ENCODE results near the gene RFNG.
"Not testable (repeated sequence)": the region's sequence is repeated elsewhere in the genome, so short reads cannot be mapped to it uniquely, and the experiment has no call there.

The RFNG gene

GRCh38 chr17:82039695-82040299 is 11.8 kb downstream of the RFNG start:
- no peaks in the 10 kb centered on the region for H3K9me3 ChIP-seq (ENCODE audit: control insufficient read depth, low read depth, low read length)
- no peak overlapping the region for H3K4me3 ChIP-seq (ENCODE audit: low read length)
- no peaks in the 10 kb centered on the region for H3K27me3 ChIP-seq (ENCODE audit: control insufficient read depth, insufficient read depth, low read length)
- H3K27ac ChIP-seq (ENCODE audit: low read length) = no peak overlapping the region
- no peaks in the 10 kb centered on the region for H3K36me3 ChIP-seq (ENCODE audit: control insufficient read depth, low read depth, low read length)
- H3K4me1 ChIP-seq (ENCODE audit: control insufficient read depth, low read depth, low read length) = peaks cover 11% of the 10 kb centered on the region
- no peak overlapping the region for H3K9ac ChIP-seq (ENCODE audit: low read length)

DNA sequence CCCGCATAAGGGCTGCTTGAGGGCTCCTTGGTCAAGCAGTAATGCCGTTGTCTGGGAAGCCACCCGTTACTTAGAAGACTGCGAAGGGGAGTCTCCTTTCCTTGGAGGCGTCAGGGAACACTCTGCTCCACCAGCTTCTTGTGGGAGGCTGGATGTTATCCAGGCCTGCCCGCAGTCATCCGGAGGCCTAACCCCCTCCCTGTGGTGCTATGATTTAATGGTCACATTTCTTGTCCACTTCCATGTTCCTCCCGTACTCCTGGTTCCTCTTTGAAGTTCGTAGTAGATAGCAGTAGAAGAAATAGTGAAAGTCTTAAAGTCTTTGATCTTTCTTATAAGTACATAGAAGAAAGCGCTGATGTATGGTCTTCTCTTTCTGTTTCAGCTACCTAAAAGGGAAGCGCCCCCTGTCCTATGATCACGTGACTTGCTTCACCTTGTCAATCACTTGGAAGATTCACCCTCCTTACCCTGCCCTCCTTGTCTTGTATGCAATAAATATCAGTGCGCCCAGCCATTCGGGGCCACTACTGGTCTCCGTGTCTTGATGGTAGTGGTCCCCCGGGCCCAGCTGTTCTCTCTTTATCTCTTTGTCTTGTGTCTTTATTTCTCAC is 12.7 kb downstream of the RFNG start:
- peaks cover 10% of the 10 kb centered on the region for H3K4me1 ChIP-seq (ENCODE audit: control insufficient read depth, low read depth, low read length)
- H3K27me3 ChIP-seq (ENCODE audit: control insufficient read depth, insufficient read depth, low read length); H3K9ac ChIP-seq (ENCODE audit: low read length); H3K9me3 ChIP-seq (ENCODE audit: control insufficient read depth, low read depth, low read length); H3K36me3 ChIP-seq (ENCODE audit: control insufficient read depth, low read depth, low read length); H3K4me3 ChIP-seq (ENCODE audit: low read length); H3K27ac ChIP-seq (ENCODE audit: low read length): not testable (repeated sequence)

- H3K9ac ChIP-seq (ENCODE audit: low read length) = no peak overlapping the region
- no peaks in the 10 kb centered on the region for H3K9me3 ChIP-seq (ENCODE audit: control insufficient read depth, low read depth, low read length)
- H3K27me3 ChIP-seq (ENCODE audit: control insufficient read depth, insufficient read depth, low read length) = no peaks in the 10 kb centered on the region
- no peaks in the 10 kb centered on the region for H3K36me3 ChIP-seq (ENCODE audit: control insufficient read depth, low read depth, low read length)
- H3K27ac ChIP-seq (ENCODE audit: low read length) = no peak overlapping the region
- peak overlapping the region; percentile 53 for H3K4me3 ChIP-seq (ENCODE audit: low read length)
- peaks cover 4% of the 10 kb centered on the region for H3K4me1 ChIP-seq (ENCODE audit: control insufficient read depth, low read depth, low read length)
These were observed 13.8 kb downstream of the RFNG start for GRCh38 chr17:82037889-82038195.

DNA sequence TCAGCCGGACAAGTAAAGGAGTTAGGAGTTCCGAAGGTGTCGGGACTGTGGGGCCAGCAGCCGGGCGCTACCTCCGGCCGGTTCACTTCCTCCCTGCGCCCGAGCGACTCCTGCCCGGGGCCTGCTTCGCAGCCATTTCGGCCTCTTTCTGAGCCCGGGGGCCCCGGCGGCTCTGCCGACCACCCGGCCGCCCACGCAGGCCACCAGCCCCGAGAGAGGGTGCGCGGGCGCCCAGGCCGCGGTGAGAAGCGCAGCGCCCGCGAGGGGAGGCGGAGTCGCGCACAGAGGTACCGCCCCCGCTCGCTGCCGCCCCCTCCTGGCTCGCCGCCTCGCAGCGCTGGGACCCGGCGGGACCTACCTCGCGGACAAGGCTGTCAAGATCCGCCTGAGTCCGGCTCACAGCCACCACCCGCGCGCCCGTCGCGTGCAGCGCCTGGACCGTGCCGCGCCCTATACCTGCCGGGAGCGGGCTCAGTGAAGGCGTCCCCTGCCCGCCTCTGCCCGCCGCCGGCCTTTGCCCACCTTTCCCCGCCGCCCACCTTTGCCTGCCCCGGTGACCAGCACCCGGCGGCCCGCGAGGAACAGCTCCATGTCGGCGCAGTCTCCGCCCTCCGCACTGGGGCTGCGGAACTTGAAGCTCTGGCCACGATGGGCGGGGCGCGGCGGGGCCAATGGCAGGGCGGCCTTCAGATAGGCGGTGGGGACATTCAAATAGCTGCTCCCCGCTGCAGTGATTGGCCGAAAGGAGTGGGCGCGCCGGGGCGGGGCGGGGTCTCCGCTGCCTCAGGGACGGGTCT is 14.3 kb downstream of the RFNG start, which contains the start of gene DCXR:
DCXR (minus strand) TSS at position 606 of the 797 bp plus-strand sequence; CDS start at position 591, 15 bp downstream.
- Histone ChIP-seq H3K9ac (ENCODE audit: low read length) (peak within 1 kb of the TSS; percentile 4), H3K4me3 (ENCODE audit: low read length) (peak within 1 kb of the TSS; percentile 53), H3K27me3 (ENCODE audit: control insufficient read depth, insufficient read depth, low read length) (no peaks in the 10 kb centered on the region), H3K9me3 (ENCODE audit: control insufficient read depth, low read depth, low read length) (no peaks in the 10 kb centered on the region), H3K36me3 (ENCODE audit: control insufficient read depth, low read depth, low read length) (no peaks in the 10 kb centered on the region), H3K27ac (ENCODE audit: low read length) (no peak within 1 kb of the TSS), H3K4me1 (ENCODE audit: control insufficient read depth, low read depth, low read length) (peaks cover 4% of the 10 kb centered on the region)

GRCh38 chr17:82036634-82037091 is 14.9 kb downstream of the RFNG start:
- H3K27me3 ChIP-seq (ENCODE audit: control insufficient read depth, insufficient read depth, low read length) = no peaks in the 10 kb centered on the region
- H3K9ac ChIP-seq (ENCODE audit: low read length) = peak overlapping the region; percentile 4
- H3K27ac ChIP-seq (ENCODE audit: low read length) = no peak overlapping the region

DNA sequence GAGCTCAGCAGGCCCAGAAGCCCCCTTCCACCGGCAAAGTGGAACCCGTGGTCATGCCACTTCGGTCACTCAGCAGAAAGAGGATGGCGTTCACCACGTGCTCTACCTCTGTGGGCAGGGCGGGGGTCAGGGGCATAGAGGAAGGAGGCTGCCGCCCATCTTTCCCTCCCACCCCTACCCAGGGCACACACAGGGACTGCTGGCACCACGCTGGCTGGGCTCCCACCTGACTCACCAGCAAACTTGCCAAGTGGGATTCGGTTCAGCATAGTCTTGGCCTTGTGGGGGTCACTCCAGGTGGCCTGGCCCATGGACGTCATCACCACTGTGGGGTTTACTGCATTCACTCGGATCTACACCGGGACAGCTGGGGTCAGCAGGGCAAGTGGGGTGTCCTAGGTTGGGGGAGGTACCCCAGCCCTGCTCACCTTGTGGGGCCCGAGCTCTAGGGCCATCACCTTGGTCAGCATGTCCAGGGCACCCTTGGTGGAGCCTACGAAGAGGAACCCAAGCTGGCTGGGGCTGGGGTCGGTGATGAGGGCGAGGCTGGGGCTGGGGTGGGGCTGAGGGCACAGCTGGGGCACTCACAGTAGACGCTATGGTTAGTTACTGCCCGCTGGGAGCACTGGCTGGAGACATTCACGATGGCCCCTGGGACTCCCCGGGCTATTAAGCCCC is 15.5 kb downstream of the RFNG start:
- no peaks in the 10 kb centered on the region for H3K9me3 ChIP-seq (ENCODE audit: control insufficient read depth, low read depth, low read length)
- no peak overlapping the region for H3K9ac ChIP-seq (ENCODE audit: low read length)
- H3K4me3 ChIP-seq (ENCODE audit: low read length) = peak overlapping the region; percentile 53
- peaks cover 4% of the 10 kb centered on the region for H3K4me1 ChIP-seq (ENCODE audit: control insufficient read depth, low read depth, low read length)
- no peaks in the 10 kb centered on the region for H3K36me3 ChIP-seq (ENCODE audit: control insufficient read depth, low read depth, low read length)
- no peaks in the 10 kb centered on the region for H3K27me3 ChIP-seq (ENCODE audit: control insufficient read depth, insufficient read depth, low read length)
- no peak overlapping the region for H3K27ac ChIP-seq (ENCODE audit: low read length)

More at GRCh38 chr17:82036634-82037091, 14.9 kb downstream of the RFNG start:
- H3K36me3 ChIP-seq (ENCODE audit: control insufficient read depth, low read depth, low read length) = no peaks in the 10 kb centered on the region
- no peaks in the 10 kb centered on the region for H3K9me3 ChIP-seq (ENCODE audit: control insufficient read depth, low read depth, low read length)
- H3K4me1 ChIP-seq (ENCODE audit: control insufficient read depth, low read depth, low read length) = peaks cover 4% of the 10 kb centered on the region
- H3K4me3 ChIP-seq (ENCODE audit: low read length) = peak overlapping the region; percentile 53

DNA sequence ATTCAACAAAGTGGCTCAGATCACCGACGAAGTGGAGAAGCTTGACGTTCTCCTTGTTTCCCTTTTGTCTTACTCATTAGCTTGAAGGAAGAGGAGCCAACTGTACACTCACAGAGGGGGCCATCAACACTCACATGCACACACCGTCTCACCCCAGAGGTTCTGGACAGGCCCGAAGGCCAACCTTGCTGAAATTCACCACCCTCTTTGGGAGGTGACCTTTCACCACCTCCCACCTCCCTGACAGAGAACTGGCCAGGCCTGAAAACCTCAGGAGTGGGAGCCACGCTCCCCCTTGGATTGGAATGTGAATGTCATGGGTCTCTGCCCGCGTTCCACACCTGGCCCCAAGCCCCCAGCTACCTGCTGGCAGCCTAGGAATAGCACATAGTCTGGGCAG is 16.1 kb downstream of the RFNG start:
- Histone ChIP-seq H3K36me3 (ENCODE audit: control insufficient read depth, low read depth, low read length) (no peaks in the 10 kb centered on the region), H3K4me3 (ENCODE audit: low read length) (no peak overlapping the region), H3K4me1 (ENCODE audit: control insufficient read depth, low read depth, low read length) (peaks cover 4% of the 10 kb centered on the region), H3K27ac (ENCODE audit: low read length) (no peak overlapping the region), H3K9me3 (ENCODE audit: control insufficient read depth, low read depth, low read length) (no peaks in the 10 kb centered on the region), H3K27me3 (ENCODE audit: control insufficient read depth, insufficient read depth, low read length) (no peaks in the 10 kb centered on the region), H3K9ac (ENCODE audit: low read length) (no peak overlapping the region)

GRCh38 chr17:82034371-82035011 is 17.1 kb downstream of the RFNG start:
- Histone ChIP-seq H3K9ac (ENCODE audit: low read length) (no peak overlapping the region), H3K27me3 (ENCODE audit: control insufficient read depth, insufficient read depth, low read length) (no peaks in the 10 kb centered on the region), H3K9me3 (ENCODE audit: control insufficient read depth, low read depth, low read length) (no peaks in the 10 kb centered on the region), H3K4me3 (ENCODE audit: low read length) (no peak overlapping the region), H3K27ac (ENCODE audit: low read length) (no peak overlapping the region), H3K4me1 (ENCODE audit: control insufficient read depth, low read depth, low read length) (peaks cover 4% of the 10 kb centered on the region), H3K36me3 (ENCODE audit: control insufficient read depth, low read depth, low read length) (no peaks in the 10 kb centered on the region)

DNA sequence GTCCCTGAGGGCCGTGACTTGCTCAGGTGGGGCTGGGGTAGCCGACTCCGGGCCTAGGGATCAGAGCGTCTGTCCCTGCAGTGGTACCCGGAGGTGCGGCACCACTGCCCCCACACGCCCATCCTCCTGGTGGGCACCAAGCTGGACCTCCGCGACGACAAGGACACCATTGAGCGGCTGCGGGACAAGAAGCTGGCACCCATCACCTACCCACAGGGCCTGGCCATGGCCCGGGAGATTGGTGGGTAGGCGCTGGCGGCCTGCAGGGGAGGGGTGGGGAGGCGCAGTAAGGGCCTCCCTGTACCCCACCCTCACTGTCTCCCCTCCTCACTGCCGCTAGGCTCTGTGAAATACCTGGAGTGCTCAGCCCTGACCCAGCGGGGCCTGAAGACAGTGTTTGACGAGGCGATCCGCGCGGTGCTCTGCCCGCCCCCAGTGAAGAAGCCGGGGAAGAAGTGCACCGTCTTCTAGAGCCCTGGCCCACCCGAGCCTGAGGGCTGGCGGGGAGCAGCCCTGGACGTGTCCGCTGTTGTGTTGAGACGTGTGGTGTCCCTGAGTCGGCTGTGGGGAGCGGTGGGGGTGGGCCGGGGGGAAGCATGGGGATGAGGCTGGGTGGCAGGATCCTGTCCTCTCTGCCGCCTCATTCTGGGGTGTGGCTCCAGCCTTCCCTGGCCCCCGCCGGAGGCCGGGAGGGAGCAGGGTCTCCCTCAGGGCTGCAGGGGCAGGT is 18.1 kb downstream of the RFNG start:
- H3K27ac ChIP-seq (ENCODE audit: low read length) = no peak overlapping the region
- no peak overlapping the region for H3K4me3 ChIP-seq (ENCODE audit: low read length)
- H3K4me1 ChIP-seq (ENCODE audit: control insufficient read depth, low read depth, low read length) = peaks cover 4% of the 10 kb centered on the region
- no peak overlapping the region for H3K9ac ChIP-seq (ENCODE audit: low read length)
- no peaks in the 10 kb centered on the region for H3K9me3 ChIP-seq (ENCODE audit: control insufficient read depth, low read depth, low read length)
- H3K27me3 ChIP-seq (ENCODE audit: control insufficient read depth, insufficient read depth, low read length) = no peaks in the 10 kb centered on the region
- no peaks in the 10 kb centered on the region for H3K36me3 ChIP-seq (ENCODE audit: control insufficient read depth, low read depth, low read length)

DNA sequence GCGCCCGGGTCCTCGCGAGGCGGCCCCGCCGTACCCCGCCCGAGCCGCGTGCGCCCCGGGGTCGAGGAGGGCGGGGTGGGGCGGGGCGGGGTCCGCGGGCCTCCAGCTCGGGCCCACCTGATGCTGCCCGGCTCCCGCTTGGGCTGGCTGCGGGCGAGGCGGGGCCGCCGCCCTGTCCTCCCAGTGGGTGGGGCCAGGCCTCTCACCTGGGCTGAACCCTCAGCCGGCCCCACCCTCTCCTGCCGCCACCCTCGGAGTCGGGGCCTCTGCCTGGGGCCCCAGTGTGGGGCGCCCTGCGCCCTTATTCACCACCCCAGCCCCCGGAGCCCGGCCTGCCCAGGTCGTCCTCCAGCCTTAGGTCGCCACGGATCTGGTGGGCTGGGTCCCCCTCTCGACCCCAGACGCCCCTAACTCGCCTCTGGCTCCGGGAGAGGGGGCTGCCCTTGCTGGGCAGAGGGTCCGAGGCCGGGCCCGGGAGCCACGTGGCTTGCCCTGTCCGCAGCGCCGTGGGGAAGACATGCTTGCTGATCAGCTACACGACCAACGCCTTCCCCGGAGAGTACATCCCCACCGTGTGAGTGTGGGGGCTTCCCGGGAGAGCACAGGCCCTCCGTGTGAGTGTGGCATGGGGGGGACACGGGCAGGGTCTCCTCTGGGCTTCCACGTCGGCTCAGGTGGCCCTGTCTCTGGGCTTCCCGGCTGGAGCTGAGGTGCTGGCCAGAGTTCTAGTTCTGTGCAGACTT is 19.6 kb downstream of the RFNG start:
- H3K9ac ChIP-seq (ENCODE audit: low read length) = peak overlapping the region; percentile 48
- no peaks in the 10 kb centered on the region for H3K36me3 ChIP-seq (ENCODE audit: control insufficient read depth, low read depth, low read length)
- H3K27me3 ChIP-seq (ENCODE audit: control insufficient read depth, insufficient read depth, low read length) = no peaks in the 10 kb centered on the region
- no peaks in the 10 kb centered on the region for H3K9me3 ChIP-seq (ENCODE audit: control insufficient read depth, low read depth, low read length)
- no peaks in the 10 kb centered on the region for H3K4me1 ChIP-seq (ENCODE audit: control insufficient read depth, low read depth, low read length)
- no peak overlapping the region for H3K27ac ChIP-seq (ENCODE audit: low read length)
- H3K4me3 ChIP-seq (ENCODE audit: low read length) = peak overlapping the region; percentile 61
